Right lobe of liver (tissue), 4 donors: Measurements from ENCODE around the gene TMEM79.

ENCODE experiments used
- POLR2A ChIP-seq: fragments of 450-650 bp; IDR thresholded peaks from one replicate; pipeline ENCODE4 v1.6.1; 2017; ENCODE audit warnings: antibody characterized with exemption, mild to moderate bottlenecking
- TF ChIP-seq, protein P1 (sequence below), 4 donors: fragments of 200-600 bp in 3 of 4; fragments of 450-650 bp in 1 of 4; IDR thresholded peaks; one replicate each; pipeline versions ENCODE4 v1.5.1 to v1.8.0; 2016 to 2022; ENCODE audit warnings: antibody characterized with exemption in 4 of 4, mild to moderate bottlenecking in 2 of 4
- donor health status: DM: no; HTN: no; CAD: no.
- donor health status: DM: no; HTN: no; CAD: no.
- donor health status: DM: no; HTN: yes; CAD: no.

DNA sequence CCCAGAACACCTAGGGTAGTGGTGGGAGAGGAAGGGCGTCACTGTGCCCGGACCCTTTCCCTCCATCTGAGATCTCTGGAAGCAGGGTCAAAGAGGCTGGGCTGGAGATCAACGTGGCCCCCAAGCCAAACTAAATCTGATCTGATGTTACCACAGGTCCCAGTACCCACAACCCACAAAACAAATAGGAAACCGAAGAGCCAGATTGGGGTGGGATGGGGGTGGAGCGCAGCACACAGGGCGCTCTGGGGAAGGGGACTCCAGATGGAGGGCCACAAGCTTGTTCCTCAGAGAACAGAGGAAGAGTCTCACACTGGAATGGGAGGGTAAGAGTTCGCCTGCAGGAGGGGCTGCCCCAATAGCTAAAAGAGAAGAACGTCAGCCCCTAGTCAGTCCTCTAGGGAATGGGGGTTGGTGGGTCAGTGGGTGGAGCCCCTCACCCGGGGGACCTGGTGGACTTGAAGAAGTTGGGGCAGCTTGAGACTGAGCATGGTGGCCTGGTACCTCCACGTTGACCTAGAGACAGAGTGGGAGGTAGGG, 37.8 kb upstream of the TMEM79 start:
- TF ChIP-seq POLR2A: no peak
- TF ChIP-seq, protein P1, sequence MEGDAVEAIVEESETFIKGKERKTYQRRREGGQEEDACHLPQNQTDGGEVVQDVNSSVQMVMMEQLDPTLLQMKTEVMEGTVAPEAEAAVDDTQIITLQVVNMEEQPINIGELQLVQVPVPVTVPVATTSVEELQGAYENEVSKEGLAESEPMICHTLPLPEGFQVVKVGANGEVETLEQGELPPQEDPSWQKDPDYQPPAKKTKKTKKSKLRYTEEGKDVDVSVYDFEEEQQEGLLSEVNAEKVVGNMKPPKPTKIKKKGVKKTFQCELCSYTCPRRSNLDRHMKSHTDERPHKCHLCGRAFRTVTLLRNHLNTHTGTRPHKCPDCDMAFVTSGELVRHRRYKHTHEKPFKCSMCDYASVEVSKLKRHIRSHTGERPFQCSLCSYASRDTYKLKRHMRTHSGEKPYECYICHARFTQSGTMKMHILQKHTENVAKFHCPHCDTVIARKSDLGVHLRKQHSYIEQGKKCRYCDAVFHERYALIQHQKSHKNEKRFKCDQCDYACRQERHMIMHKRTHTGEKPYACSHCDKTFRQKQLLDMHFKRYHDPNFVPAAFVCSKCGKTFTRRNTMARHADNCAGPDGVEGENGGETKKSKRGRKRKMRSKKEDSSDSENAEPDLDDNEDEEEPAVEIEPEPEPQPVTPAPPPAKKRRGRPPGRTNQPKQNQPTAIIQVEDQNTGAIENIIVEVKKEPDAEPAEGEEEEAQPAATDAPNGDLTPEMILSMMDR (IDR thresholded peaks at IDR 0.05): no peak
